ENCODE data around the gene KIFBP.
A peak's percentile ranks its signal among the peaks of the same experiment; 100 is the strongest.

The KIFBP gene

DNA sequence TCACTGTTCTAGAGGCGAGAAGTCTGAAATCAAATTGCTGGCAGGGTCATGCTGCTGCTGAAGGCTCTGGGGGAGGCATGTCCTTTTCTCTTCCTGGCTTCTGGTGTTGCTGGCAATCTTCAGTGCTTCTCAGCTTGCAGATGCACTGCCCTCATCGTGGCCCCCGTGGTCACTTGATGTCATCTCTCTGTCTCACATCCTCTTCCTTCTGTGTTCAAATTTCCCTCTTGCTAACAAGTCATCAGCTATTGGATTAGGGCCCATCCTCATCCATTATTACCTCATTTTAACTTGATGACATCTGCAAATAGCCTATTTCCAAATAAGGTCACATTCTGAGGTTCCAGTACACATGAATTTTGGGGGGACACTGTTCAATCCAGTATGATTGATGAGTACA is 62.7 kb downstream of the KIFBP start:
- no peak for DNase-seq (ENCODE audit: low read depth)

DNA sequence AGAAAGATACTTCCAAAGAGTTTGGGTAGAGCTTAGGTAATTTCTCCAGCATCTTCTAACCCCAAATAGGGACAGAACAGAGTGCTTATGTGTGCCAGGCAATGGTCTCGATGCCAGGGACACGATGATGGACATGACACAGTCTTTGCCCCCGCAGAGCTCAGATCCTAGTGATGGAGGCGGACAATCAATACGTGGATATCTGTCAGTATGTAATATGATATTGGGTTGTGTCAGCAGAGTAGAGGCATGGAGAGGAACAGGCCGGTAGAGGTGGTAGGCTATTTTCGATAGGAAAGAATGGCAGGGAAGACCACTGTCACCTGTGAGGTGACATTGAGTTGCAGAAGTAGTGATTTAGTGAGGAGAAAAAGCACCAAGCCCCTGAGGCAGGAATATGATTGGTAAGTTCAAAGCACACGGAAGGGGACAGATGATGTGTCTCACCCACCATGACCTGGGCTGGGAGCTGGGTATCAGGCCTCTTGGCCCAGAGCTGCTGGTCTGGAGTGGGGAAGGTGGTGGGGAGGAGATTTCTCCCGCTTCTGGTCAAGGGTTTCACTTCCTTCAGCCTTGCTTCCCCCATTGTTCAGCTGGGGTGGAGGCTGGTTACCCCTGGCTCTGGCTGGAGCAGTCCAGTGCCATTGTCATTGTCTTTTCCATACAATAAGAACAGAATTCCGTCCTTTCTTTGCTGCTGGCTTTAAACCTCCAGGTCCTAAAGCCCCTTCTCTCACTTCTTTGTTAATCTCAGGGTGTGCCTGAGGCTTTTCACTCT is 63.3 kb downstream of the KIFBP start:
- no peak for DNase-seq (ENCODE audit: low read depth)

DNA sequence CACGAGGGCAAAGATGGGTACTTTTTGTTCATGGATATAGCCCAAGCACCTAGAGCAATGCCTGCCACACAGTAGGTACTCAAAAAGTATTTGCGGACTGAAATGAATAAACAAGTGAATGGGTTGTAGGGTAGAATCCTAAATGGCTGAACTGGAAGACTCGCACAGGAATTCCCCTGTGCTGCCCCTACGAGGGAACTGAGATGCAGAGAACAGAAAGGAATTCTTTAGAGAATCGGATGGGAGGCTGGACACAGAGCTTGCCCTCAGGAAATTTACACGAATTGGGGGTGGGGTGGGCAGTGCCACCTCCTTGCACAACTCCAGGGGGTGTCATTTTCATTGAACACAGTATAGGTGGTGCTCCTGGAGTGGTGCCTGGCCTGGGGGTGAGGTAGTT is 64.1 kb downstream of the KIFBP start:
- DNase-seq (ENCODE audit: low read depth): no peak

DNA sequence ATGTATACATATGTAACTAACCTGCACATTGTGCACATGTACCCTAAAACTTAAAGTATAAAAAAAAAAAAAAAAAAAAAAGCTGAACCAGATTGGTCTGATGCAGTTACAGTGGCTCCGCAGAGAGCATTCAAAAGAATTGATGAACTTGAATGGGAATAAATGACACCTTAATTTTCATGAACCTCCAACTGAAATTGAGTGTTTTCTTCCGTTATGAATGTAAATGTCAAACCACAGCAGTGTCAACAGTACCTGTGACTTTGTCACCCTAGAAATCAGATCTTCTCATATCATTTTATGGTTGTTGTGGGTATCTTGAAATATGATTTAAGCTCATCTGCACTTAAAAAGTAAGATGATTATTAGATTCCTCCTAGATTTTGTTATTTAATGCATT is 66.6 kb downstream of the KIFBP start:
- no peak for DNase-seq (ENCODE audit: low read depth)

DNA sequence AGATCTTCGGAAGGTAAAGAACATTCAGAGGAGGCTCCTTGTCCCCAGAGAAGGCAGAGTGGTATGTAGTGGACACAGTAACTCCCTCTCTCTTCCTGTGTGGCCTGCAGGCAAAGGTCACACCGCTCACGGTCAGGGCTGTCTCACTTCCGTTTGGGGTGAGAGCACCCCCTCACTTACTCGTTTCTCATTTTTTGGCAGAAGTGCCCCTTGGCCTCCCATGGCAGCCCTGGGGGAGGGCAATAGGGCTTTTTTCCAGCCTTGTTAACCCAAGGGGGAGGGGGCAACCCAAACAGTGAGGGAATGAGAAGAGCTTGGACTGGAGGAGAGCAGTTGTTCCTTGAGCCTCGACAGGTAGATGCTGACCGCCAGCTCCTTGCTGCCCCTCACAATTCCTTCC is 67.5 kb downstream of the KIFBP start:
- DNase-seq (ENCODE audit: low read depth): no peak

DNA sequence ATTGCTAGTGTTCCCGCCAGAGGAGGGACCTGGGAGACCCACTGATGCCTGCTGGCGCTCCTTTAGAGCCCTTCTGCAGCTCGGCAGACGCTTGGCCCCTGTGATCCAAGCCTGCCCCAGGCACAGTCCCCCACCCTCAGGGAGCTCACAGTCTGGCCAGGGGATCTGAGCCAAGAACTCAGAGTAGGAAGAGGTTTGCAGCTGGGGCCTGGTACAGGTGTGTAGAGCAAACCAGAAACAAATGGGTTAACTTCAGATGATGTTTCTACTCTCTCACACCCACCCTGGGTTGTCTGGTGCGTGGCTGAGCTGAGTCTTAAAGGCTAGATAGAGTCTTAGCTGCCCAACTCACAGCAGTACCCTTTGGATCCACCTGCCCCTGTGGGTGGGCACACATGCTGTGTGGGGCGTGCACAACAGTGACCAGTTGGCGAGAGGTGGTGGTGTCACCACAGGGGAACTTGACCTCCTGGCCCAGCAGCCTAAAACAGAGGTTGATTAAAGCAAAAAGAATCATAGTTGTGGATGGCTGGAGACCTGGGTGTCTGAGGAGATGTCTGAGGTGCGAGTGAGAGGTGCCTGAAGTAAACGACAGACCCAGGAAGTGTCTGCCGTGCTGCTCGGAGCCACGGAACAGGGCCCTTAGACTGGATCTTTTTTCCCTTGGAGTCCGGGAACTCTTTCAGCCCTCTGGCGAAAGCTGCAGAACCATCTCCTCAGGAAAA is 68.1 kb downstream of the KIFBP start:
- no peak for DNase-seq (ENCODE audit: low read depth)

DNA sequence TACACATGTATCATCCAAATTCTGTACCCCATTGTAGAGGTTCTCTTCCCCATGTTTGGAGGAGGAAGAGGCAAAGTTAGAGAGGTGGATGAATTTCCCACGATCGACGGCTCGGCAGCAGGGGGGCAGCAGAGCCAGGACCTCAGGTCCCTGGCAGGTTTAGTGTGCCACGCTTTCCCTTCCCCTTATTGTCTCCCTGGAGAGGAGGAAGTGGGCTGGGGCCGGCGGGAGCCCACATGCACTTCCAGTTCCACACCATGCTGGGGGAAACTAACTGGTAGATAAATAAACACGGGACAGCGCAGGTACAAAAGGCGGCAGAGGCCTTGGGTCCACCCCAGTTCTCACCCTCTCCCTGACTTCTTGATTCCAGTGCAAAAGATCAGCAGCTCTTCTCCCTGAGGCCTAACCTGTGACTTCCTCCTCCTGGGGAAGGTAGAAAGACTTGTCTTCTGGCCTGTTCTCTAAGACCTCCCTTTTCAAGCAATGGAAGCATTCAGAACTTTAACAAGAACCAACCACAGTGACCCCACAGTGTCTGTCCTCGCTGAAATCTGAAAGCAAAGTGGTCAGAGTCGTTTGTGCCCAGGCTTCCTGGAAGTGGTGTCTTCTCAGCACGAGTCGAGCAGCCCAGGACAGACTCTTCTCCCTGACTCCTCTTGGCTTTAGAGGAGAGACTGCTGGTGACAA is 68.8 kb downstream of the KIFBP start:
- DNase-seq (ENCODE audit: low read depth): no peak

DNA sequence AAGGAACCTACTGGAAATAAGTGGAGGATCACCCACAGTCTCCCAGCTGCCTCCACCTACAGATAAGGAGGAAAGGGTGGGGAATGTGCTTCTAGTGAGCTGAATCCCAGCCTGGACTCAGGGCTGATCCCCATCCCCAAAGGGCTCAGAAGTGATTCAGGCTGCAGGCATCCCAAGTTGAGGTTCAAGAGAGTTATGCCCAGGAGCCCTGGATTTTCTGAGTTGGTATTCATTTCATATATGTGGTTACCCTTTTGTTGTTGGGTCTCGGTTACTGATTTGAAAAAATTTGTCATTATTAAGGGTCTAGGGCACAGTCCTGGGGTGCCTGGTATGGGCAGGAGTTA is 69.3 kb downstream of the KIFBP start:
- no peak for DNase-seq (ENCODE audit: low read depth)

DNA sequence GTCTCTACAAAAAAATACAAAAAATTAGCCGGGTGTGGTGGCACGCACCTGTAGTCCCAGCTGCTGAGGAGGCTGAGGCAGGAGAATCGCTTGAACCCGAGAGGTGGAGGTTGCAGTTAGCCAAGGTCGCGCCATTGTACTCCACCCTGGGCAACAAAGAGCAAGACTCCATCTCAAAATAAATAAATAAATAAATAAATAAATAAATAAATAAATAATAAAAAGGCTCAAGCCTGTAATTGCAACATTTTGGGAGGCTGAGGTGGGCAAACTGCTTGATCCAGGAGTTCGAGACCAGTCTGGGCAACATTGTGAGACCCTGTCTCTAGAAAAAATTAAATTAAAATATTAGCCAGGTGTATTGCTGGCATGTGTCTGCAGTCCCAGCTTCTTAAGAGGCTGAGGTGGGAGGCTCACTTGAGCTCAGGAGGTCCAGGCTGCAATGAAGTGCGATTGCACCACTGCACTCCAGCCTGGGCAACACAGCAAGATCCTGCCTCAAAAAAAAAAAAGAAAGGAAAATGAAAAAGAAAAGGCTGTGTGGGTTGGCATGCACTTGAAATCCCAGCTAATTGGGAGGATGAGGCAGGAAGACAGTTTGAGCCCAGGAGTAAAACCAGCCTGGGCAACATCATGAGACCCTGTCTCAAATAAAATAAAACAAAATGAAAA is 71.7 kb downstream of the KIFBP start:
- DNase-seq (ENCODE audit: low read depth): no peak

DNA sequence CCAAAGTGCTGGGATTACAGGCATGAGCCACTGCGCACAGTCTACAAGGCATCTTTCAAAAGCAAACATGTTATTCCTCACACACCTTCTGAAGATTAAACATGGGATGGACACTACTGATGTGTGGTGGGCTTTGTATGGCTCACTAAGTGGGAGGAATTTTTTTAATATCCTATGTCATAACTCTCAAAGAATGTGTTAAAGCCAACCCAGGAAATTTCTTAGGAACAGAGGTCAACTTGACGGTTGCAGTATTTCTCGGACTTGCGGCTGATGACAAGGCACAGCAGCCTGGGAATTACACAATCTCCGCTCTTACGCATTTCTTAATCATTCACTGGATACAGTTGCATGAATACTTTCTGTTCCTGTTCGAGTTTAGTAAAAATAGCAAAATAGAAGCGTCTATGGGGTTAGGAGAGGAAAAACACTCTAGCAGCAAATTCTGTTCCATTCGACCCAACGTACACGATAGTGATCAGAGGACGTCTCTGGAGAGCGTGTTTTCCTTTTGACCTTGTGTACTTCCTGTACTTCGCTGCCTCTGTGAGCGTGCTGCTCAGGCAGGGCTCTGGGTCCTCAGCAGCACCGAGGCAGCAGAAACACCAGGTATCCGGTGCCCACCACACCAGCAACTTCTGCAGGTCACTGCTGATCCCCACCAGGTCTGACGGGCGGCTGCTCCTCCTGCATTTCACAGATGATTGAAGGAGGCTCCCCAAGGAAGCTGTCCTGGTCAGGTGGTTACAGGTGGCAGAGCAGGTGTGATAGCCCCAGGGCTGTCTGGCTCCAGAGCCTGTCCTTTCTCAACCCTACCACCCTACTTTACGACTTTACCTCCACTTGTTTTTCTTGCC is 72.9 kb downstream of the KIFBP start:
- peak; percentile 99 for DNase-seq (ENCODE audit: low read depth)

DNA sequence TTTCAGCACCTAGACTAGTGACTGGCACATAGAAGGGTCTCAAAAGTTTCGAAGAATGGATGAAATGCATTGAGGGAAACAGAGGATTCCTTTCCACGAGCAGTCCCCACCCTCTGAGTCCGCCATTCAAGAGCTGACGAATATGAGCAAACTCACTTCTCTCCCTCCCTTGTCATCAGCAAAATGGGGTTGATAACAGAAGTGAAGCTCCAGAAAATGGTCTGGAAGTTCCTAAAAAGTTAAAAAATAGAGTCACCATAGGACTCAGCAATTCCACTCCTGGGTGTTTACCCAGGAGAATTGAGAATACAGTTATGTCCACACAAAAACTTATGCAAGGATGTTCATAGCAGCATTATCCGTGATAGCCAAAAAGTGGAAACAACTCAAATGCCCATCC is 74.3 kb downstream of the KIFBP start:
- DNase-seq (ENCODE audit: low read depth): no peak

DNA sequence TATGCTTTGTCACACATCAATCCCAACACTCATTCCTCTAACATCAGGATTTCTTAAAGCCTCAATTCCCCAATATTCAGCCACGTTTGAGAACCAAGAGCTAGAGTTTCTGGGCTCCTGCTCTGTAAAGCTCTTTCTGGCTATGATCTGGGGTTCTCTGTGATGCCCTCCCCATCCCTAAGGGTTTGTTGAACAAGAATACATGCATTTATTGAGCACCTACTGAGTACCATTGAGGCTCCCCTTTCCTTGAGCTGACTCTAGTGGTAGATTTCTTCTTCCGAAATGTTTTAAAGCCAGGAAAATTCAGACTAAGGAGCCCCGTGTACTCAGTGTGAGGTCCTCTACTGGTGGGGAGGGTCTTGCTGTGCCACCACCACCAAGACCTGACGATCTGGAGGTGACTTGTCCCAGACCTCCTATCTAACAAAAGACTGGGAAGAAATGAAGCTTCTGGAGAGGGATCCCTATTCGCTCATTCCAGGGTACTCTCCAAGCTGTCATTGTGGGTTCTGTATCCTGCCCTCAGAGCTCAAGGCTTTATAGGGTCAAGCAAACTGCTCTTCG is 76.2 kb downstream of the KIFBP start:
- DNase-seq (ENCODE audit: low read depth): no peak

DNA sequence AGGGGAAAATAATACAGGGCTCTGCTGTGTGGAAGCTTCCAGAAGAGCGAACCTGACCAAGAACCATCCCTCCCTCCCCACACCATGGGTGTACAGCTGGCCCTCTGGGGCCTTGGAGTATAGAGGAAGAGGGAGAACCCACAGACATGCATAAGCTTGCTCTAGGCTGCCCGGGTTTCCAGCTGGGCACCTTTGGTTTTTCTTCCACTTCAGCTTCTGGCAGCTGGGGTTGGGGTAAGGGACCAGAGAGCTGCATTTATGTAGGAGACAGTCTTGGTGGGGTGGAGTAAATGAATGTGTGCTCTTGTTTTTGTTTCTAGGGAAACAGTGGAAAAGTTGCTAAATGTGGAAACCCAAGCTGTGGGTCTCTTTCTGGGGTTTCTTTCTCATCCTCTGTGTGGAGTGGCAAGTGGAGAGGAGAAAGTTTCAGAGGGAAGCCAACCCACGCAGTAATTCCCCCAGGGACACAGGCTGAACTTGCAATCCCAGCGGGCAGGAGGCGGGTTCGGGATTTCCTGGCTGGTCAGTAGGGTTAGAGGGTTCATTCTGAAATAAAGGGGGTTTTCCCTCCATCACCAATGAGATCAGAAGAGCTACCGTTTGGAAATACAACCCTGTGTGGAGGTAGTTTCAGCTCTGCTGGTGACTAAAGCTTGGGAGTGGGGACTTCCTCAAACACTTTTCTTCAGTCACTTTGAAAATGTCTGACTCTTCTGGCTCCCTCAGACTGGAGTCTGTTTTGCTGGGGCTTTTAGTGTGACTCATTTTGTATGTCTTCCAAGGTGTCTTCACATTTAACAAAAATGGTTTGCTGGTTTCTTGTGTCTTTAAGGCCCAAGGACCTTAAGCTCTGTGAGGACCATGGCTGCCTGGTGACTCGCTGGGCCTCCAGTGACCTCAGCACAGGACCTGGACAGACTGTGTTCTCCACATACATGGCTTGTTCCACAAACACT is 77.1 kb downstream of the KIFBP start:
- no peak for DNase-seq (ENCODE audit: low read depth)
